EH (cell line): ENCODE results near the gene BBX.
"Not testable (repeated sequence)": the region's sequence is repeated elsewhere in the genome, so short reads cannot be mapped to it uniquely, and the experiment has no call there.

Experiments used
- DNase-seq: peaks from one replicate; pipeline ENCODE4 v3.0.0-alpha.2; 2015; ENCODE audit warnings: low read depth

Gene BBX

DNA sequence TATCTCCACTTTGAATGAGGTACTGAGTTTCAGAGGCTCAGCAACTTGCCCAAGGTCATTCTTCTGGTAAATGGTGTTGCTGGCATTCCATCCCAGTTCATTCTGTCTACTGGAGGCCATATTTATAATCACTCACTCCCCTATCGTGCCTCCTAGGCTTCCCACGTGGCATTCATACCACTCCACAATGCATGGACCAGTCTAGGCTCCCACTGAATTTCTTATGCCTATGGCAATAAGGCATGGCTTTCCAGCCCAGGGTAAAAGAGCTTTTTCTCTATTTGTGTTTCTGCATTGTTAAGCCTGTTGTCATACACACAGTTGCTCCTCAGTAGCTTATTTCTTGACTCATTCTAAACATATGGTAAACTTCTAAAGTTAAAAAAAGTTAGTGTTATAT lies 19.9 kb downstream of the BBX start:
- DNase-seq = peak; percentile 7

DNA sequence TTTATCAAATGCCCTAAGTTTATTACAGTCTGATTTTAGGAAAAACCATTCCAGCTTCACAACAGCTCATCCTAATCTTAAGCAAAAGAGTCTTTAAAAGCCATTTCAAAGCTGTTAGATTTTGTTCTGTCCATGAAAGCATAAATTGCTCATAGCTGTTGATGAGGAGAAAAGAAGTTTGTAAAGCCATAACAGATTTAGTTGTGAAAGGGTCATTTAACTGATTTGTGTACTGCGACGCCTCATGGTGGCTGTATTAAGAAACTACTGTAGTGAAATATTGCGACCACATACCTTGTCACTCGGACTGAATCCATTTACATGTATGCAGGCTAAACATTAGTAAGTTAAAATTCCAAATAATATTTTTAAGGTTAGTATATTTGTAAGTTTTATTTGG lies 20.9 kb downstream of the BBX start:
- peak; percentile 17 for DNase-seq

- peak; percentile 55 for DNase-seq
These were observed 22.9 kb downstream of the BBX start for GRCh38 chr3:107545680-107546120.

GRCh38 chr3:107548601-107549000 lies 25.8 kb downstream of the BBX start:
- DNase-seq = no peak

GRCh38 chr3:107555359-107555758 lies 32.6 kb downstream of the BBX start:
- DNase-seq = no peak

DNA sequence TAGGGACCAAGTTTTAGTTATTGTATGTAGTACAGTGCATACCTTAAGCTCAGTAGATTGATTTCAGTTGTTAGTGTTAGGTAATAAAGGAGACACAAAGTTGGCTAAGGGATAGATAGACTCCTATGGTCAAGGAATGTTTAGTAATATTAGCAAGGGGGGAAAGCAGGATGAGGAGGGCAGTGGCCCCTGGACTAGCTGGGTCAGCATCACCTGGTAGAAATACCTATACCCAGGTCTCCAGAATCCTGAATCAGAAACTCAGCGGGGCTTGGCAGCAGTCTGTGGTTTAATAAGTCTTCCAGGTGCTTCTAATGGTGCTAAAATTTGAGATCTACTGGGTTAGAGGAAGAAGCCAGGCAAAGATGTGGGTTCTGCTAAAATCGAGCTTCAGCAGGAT lies 35.0 kb downstream of the BBX start:
- DNase-seq = no peak

- DNase-seq = no peak
These were observed 37.4 kb downstream of the BBX start for GRCh38 chr3:107560166-107560565.

DNA sequence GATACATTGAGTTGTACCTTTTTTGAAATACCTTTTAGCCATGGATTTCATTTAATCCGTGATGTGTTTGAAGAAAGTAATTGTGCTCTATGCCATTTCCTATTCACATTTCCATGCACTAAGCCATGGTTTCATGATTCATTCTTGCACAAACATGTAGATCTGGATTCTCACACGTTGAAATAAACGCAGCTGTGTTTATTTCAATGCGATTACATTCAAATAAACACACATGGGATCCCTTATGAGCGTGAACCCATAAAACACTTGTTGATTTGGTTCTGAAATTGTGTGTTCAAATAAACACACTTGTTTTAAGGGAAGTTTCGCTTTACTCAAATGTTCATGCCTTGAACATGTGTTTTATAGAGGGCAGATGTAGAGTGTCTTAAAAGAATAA lies 39.2 kb downstream of the BBX start:
- DNase-seq = peak; percentile 26

DNA sequence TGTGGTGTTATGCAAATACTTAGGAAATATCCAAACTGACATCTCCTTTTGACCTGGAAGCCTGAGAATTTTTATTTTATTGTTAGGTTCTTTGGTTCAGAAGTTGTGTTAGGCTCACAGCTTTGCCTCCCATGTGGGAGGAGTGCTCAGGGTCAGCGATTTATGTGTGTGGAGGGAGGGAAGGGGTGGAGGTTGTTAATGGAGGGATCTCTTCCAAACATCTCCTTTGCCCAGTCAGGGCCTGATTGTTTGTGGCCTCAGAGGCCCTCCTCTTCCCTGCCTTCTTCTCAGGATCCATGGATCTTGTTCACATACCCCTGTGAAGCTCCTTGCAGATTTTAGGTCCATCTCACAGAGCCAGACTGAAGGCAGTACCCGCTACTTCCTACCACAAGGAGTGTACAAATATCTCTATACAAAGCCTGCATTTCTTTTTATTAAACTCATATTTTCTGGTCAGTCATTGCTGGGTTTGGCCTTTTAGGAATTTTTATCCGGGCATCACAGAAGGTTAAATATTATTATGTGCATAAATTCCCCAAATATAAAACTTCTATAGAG lies 40.3 kb downstream of the BBX start:
- DNase-seq = no peak

DNA sequence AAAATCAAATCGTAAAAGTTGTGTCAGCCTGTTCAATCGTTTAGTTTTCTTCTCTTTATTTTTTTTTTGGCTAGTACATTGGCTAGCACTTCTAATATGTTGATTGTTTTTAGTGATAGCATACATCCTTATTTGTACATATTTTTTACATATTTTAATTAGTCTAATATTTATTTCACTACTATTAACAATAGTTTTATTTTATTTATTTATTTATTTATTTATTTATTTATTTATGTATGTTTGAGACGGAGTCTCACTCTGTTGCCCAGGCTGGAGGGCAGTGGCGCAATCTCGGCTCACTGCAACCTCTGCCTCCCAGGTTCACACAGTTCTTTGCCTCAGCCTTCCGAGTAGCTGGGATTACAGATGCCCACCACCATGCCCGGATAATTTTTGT lies 42.5 kb downstream of the BBX start:
- not testable (repeated sequence) for DNase-seq

DNA sequence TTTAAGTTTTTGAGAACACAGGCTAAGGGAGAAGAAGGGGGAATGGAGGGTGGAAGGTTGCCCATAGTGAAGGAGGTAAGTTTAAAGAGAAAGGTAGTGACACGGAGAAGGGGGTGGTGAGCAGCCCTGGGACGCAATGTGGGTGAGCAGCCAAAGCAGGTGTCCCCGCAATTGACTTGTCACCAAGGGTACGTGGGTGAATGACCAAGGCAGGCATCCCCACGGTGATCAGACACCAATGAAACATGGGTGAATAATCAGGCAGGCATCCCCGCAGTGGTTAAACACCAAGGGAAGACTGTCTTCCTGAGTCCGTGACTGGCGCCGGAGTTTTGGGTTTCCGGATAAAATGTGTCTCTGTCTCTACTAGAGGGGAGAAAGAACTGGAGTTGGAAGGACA lies 48.3 kb downstream of the BBX start:
- not testable (repeated sequence) for DNase-seq

- DNase-seq = not testable (repeated sequence)
These were observed 48.7 kb downstream of the BBX start for GRCh38 chr3:107571492-107571891.

DNA sequence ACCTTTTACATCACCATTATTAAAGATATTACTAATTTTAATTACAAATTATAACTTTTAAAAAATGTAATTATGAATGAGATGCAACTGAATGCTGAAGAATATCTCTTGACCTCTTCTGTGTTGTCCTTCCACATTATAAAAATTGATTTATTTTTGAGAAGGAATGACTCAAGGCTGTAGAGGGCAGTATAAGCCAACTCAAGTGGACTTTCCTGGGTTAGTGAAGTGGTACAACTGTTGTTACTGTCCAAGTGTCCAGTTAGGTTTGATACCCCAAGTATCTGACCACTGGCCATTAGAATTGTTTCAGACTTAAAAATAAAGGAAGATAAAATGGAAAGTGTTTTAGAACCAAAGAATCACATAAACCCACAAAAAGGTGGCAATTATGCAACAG lies 51.9 kb downstream of the BBX start:
- peak; percentile 53 for DNase-seq

- no peak for DNase-seq
These were observed 55.3 kb downstream of the BBX start for GRCh38 chr3:107578091-107578490.

GRCh38 chr3:107578523-107578922 lies 55.8 kb downstream of the BBX start:
- no peak for DNase-seq

- DNase-seq = no peak
These were observed 56.6 kb downstream of the BBX start for GRCh38 chr3:107579371-107579770.

- no peak for DNase-seq
These were observed 58.5 kb downstream of the BBX start for GRCh38 chr3:107581230-107581629.

GRCh38 chr3:107588217-107588616 lies 65.5 kb downstream of the BBX start:
- DNase-seq = no peak

GRCh38 chr3:107589454-107589853 lies 66.7 kb downstream of the BBX start:
- DNase-seq = no peak

- no peak for DNase-seq
These were observed 68.0 kb downstream of the BBX start for GRCh38 chr3:107590786-107591185.

DNA sequence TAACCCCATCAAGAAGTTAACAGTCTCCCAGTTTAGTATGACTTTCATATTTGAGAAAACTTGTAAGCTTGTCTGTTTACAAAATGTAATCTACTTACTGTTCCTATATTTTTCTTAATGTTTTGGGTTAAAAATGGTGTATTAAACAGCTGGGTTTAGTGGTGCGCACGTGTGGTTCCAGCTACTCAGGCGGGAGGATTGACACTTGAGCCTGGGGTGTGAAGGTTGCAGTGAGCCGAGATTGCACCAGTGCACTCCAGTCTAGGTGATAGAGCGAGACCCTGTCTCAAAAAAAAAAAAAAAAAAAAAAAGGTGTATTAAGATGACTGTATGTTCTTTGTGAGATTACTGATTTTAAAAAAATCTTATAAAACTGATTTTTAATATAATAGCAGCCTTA lies 69.3 kb downstream of the BBX start:
- no peak for DNase-seq

DNA sequence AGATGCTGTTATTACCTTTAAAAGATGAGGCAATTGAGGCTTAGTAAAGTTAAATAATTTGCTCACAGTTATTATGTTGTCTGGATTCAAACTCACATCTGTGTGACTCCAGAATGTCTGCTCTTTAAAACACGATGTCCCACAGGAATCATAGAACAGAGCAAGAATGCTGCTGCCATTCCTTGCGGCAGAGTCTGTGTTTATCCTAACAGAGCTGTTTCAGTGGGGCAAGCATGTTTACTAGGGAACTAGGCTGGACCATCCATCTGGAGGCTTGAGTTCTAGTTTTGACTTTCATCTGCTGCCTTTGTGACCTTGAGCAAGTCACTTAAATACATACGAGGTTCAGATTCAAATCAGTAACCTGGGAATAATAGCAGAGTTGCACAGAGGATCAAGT lies 72.1 kb downstream of the BBX start:
- DNase-seq = no peak

- no peak for DNase-seq
These were observed 73.9 kb downstream of the BBX start for GRCh38 chr3:107596639-107597038.

DNA sequence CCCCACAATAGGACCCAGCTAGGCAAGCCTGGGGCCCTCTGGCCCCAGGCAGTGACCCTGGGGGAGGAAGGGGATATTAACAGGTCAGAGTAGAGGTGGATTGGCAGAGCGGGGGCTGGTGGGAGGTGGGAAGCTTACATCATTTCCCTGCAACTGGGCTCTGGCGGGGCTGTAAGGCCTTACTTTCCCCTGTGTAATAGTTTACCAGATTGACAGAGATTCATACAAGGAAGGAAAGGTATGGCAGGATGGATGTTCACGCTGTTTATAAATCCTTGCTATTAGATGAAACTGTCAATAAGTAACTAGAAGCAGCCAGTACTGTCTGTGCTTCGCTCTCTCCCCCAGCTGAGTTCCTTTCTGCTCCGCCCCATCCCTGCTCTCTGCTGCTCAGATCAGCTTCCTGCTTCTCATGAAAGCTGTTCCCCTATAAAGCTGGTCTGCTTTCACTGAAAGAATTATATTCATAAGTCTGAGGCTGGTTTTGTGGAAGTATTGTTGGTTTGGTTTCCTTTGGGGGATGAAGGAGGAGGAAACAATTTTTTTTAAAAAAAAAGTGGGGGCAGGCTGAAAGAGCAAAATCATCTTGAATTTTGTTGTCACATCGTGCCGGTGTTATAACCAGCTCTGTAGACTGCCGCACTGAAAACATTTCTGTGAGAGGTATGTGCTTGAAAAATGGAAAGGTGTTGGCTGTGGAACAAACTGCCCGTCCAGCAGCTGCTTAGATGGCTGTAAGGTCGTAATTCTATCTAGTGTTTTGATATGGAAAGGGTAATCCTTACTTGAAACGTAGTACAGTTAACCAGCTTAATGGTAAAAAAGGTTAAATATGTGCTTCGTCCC lies 76.4 kb downstream of the BBX start:
- DNase-seq = peak; percentile 52
